ENCODE results near the gene ALAS1. TPM values are rescaled to one million over a fixed set of nuclear protein-coding genes. Genes with fewer than 3 reads are reported as not detected.

ALAS1 gene
- total and polyA plus RNA-seq, 2 donors (not counting 3 experiments of a cell fraction or from before 2014, with no cell fraction given), result 45.1 to 72.1 TPM

GRCh38 chr3:52253314-52254304, 55.6 kb downstream of the ALAS1 start:
- no peak for FAIRE-seq
- CTCF ChIA-PET, result interaction anchor here (1.1 to 2.1 kb wide), 6 partner anchors 13 to 82 kb away, joined by 3 to 8 read pairs (median 4); no protein-coding TSS in a partner anchor

More at GRCh38 chr3:52253314-52254304, 55.6 kb downstream of the ALAS1 start:
- POLR2A ChIA-PET, result no interaction called here
- intact Hi-C loops (cut with micrococcal nuclease), result no loop called here
- Histone ChIP-seq H2AFZ (ENCODE audit: low read depth, low read length) (no peak overlapping the region), H4K20me1 (replicated peaks; ENCODE audit: control insufficient read depth, extremely low read depth, insufficient read depth, low read length) (no peaks in the 10 kb centered on the region), H3K4me2 (ENCODE audit: insufficient read depth, low read length) (no peak overlapping the region), H3K79me2 (ENCODE audit: control insufficient read depth, insufficient read depth, low read length) (peaks cover 28% of the 10 kb centered on the region), H3K9me3 (replicated peaks; ENCODE audit: control insufficient read depth, insufficient read depth, low read length) (no peaks in the 10 kb centered on the region), H3K4me3 (replicated peaks in 1 of 3; ENCODE audit: insufficient read depth in 1 of 3, low read depth in 1 of 3, low read length in 3 of 3) (no peak overlapping the region), H3K9me1 (replicated peaks; ENCODE audit: control insufficient read depth, extremely low read depth, insufficient read depth, low read length) (no peaks in the 10 kb centered on the region), H3K9ac (replicated peaks; ENCODE audit: extremely low read depth, insufficient read depth, low read length) (no peak overlapping the region), H3K4me1 (ENCODE audit: control insufficient read depth, extremely low read depth, insufficient read depth, low read length) (peaks cover 6% of the 10 kb centered on the region), H3K27me3 (ENCODE audit: control insufficient read depth in 2 of 2, insufficient read depth in 2 of 2, low read length in 2 of 2) (no peaks in the 10 kb centered on the region), H3K27ac (ENCODE audit: insufficient read depth, low read depth, low read length) (no peak overlapping the region), H3K36me3 (ENCODE audit: control insufficient read depth in 2 of 2, extremely low read depth in 1 of 2, insufficient read depth in 2 of 2, low read length in 2 of 2) (peaks cover 26 to 55% of the 10 kb centered on the region in 2 experiments)
- no TSS peak for BruUV-seq (replicated peaks)
- dilution Hi-C loops (cut with MboI; ENCODE audit: extremely low pct_ligation_motif_present, low sequenced_read_pairs), result no loop called here
- no peak for TF ChIP-seq CTCF (IDR thresholded peaks at IDR 0.05; ENCODE audit: extremely low read depth in 1 of 2, insufficient read depth in 1 of 2, low read depth in 1 of 2, low read length in 2 of 2)
- TF ChIP-seq MYC (IDR thresholded peaks at IDR 0.05; ENCODE audit: low read depth, low read length), result no peak
- TF ChIP-seq EZH2 (IDR thresholded peaks at IDR 0.05; ENCODE audit: borderline replicate concordance, low read depth, low read length, severe bottlenecking), result no peak
- no peak for TF ChIP-seq GATA2 (IDR thresholded peaks at IDR 0.05; ENCODE audit: insufficient read depth, insufficient read length, low read depth, low read length)
- TF ChIP-seq MAX (IDR thresholded peaks at IDR 0.05; ENCODE audit: insufficient read depth, insufficient read length), result no peak
- no peak for TF ChIP-seq FOS (IDR thresholded peaks at IDR 0.05; ENCODE audit: borderline replicate concordance, insufficient read depth, low read length)
- TF ChIP-seq JUN (IDR thresholded peaks at IDR 0.05; ENCODE audit: borderline replicate concordance, insufficient read depth, insufficient read length, low read depth), result no peak
- TF ChIP-seq POLR2A (IDR thresholded peaks at IDR 0.05; ENCODE audit: low read depth, low read length), result no peak
- TF ChIP-seq POLR2AphosphoS5 (IDR thresholded peaks at IDR 0.05; ENCODE audit: insufficient read depth, low read depth, low read length), result no peak
- DNase-seq (ENCODE audit: low read depth, low spot score), result peak; percentile 22
